HG02884 (cell line): ENCODE results near the gene SNAPC3.
"Not testable (repeated sequence)": the region's sequence is repeated elsewhere in the genome, so short reads cannot be mapped to it uniquely, and the experiment has no call there.

Experiments
- ATAC-seq: cut with Tn5 transposase; IDR thresholded peaks from one replicate; pipeline ENCODE4 v1.9.1; 2021; ENCODE audit warnings: mild to moderate bottlenecking, moderate library complexity; ENCODE audit not compliant: unreplicated experiment

Gene SNAPC3

GRCh38 chr9:15421990-15422371 is 695 bp upstream of the SNAPC3 start:
- no peak for ATAC-seq

- ATAC-seq, result peak; percentile 1
These were observed 732 bp downstream of the SNAPC3 start for GRCh38 chr9:15423231-15423985.

GRCh38 chr9:15426019-15426418 is 3.3 kb downstream of the SNAPC3 start:
- peak; percentile 41 for ATAC-seq

DNA sequence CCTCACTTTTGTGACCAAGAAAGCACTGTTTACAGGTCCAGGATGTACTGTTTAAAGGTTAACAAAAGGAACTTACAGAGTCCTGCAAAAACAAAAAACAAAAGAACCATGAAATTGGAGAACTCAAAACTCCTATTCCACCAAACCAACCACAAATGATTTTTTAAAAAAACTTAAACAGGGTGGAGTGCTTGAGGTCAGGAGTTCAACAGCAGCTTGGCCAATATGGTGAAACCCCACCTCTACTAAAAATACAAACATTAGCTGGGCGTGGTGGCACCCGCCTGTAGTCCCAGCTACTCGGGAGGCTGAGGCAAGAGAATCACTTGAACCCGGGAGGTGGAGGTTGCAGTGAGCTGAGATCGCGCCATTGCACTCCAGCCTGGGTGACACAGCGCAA is 5.0 kb downstream of the SNAPC3 start:
- not testable (repeated sequence) for ATAC-seq

GRCh38 chr9:15430920-15431844 is 8.5 kb downstream of the SNAPC3 start:
- no peak for ATAC-seq

GRCh38 chr9:15433191-15433590 is 10.5 kb downstream of the SNAPC3 start:
- ATAC-seq, result no peak

DNA sequence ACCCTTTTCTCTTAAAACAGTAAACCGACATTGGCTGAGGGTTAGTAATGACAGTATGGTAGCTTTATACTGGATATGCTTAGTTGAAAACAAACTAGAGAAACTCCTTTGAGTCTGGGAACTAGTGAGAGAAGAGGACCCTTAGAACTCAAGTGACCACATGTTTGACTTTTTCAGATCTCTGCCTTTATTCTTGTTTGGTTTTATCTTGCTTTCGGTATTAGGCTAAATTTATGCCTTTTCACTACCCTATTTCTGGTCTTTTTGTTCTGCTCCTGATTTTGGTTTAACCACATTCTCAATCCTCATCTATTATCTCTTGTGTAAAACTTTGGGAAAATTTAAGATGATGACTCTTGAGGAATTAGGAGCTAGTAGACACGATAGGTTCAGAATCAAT is 11.0 kb downstream of the SNAPC3 start:
- peak; percentile 68 for ATAC-seq

DNA sequence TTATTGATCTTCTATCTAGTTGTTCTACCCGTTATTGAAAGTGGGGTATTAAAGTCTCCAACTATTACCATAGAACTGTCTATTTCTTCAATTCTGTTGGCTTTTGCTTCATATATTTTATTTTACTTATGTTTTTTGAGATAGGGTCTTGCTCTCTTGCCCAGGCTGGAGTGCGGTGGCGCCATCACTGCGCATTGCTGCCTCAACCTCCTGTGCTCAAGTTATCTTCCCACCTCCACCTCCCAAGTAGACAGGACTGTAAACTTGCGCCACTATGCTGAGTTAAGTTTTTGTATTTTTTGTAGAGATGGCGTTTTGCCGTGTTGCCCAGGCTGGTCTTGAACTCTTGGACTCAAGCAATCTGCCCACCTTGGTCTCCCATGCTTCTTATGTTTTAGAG is 16.2 kb downstream of the SNAPC3 start:
- ATAC-seq, result no peak

- ATAC-seq, result not testable (repeated sequence)
These were observed 19.2 kb downstream of the SNAPC3 start for GRCh38 chr9:15441841-15442240.

GRCh38 chr9:15442264-15442663 is 19.6 kb downstream of the SNAPC3 start:
- ATAC-seq, result not testable (repeated sequence)

DNA sequence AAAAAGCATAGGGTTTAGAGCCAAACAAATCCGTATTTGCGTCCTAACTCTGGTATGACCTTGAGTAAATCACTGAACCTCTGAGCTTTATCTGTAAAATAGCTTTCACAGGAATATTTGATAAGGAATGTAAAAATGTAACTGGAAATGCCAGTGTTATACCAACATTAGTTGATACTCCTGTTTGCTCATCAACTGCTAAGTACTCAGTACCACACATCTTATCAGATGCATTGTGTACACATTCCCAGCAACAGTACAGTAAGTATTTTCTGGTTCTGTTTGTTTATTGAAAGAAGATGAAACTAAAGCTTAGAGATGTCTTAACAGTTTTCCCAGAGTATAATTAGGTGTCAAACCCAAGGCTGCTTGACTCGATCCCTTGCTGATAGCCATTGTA is 21.5 kb downstream of the SNAPC3 start:
- ATAC-seq, result no peak

- ATAC-seq, result no peak
These were observed 31.3 kb downstream of the SNAPC3 start for GRCh38 chr9:15453956-15454355.

GRCh38 chr9:15461056-15461455 is 38.4 kb downstream of the SNAPC3 start:
- ATAC-seq, result no peak

DNA sequence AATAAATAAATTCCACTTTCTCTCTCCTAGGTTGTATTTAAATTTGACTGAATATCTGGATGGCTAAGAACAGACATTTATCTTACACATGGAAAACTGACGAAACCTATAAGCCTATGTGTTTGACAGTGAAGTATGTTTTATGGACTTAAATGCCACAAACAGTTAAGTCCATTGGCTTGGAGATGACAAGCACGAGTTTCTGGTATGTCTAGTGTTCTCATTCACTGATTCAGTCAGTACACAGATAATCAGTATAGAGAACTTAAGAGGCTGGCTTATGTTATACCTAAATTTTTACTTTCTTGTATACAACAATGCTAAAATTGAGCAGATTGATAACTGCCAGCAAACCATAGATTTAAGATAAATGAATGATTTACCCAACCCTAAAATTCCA is 38.9 kb downstream of the SNAPC3 start:
- ATAC-seq, result no peak

DNA sequence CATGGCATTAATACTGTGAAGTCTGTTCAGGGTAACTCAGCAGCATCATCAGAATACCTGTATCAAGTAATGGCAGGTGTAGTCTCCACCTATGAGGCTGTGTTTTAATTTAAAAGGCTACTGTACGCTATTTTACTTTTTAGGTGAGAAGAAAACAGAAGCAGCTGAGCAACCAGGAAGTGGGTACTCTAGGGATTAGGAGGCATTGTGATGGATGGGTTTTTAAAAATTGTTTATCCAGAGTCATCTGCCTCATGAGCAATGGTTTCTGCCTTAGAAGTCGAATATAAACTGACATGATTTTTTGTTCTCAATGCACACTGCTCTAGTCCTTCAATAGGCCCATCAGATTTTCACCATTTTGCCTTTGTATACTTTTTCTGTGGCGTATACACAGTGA is 45.5 kb downstream of the SNAPC3 start:
- ATAC-seq, result no peak

DNA sequence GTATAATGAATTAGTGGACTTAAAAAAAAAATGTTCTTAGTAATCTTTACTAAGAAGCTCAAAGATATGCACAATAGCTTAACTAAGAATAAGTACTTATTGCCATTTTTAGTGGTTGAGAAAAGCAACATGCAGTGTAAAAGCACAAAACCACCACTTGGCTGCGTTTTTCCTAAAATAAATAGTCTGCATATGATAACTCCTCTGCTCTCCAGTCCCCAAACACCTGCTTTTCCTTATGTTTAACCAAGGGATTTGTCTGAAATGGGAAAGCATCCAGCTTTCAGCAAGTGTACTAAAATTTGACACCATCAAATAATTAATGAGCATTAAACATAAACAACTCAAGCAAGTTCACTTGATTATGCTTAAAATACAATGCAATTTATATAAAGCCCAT is 46.7 kb downstream of the SNAPC3 start:
- no peak for ATAC-seq

- no peak for ATAC-seq
These were observed 47.2 kb downstream of the SNAPC3 start for GRCh38 chr9:15469862-15470261.

DNA sequence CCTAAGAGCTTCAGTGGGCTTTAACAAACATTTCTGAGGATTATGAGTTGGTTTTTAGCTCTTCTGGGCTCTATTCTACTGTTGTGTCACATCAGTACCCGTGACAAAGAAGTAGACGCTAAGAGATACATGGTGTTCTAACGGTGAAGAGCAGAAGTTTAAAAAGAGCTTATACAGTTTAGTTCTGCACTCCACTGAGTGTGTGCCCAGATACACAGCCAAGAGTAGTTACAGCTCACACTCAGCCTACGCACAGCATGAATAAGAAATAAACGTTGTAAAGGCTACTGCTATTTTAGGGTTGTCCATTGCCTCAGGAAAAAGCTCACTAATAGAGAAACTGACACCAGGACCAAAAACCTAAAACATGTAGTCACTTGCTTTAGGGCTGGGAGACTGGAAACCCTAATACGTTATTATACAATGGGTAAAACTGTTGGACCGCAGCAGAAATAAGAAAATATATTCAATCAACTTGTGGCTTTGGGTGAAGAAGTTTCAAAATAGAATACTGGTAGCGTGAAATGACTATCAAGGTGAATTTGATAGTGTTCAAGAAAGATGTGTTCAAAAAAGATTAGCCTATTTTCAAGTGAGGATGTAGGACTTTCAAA is 53.4 kb downstream of the SNAPC3 start:
- no peak for ATAC-seq

DNA sequence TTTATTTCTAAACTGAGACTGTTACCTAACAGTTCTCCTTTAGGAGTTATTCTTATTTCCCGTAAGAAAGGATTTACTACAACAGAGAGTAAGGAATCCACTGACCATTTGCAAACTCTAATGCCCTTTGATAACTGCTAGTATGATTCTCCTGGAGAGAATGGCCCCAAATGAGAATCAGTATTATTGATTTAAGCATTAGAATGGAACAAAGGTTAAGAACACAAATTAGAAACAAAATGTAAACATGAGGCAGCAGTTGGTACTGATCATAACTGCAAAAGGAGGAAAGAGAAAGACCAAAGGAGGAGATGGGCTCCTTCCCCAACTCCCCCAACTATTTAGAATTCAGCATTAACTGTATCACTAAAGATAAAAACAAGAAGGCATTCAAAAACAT is 57.4 kb downstream of the SNAPC3 start:
- ATAC-seq, result no peak

DNA sequence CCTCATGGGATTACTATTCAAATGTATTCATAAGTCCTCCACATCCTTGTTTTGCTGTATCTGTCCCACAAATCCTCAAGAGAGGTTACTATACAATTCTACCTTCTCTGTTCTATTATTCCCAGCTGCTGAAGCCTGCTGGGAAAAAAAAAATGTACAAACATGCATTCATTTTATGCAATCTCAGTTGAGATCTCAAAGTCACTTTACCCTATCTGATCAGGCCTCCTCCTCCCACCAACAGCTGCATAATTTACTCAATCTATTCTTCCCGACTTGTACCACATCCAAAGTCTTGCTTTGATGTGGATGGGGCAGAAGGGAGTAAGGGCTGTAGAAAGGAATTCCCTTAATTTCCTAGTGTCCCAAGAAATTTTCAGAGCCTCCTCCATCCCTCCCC is 59.5 kb downstream of the SNAPC3 start:
- ATAC-seq, result no peak

- ATAC-seq, result no peak
These were observed 62.1 kb downstream of the SNAPC3 start for GRCh38 chr9:15484802-15485201.
